ENCODE measurements around the gene IFNA6. TPM values are rescaled to one million over a fixed set of nuclear protein-coding genes. Genes with fewer than 3 reads are reported as not detected.

Gene IFNA6
- total RNA-seq, 1 experiment from 2014 or later = not detected

DNA sequence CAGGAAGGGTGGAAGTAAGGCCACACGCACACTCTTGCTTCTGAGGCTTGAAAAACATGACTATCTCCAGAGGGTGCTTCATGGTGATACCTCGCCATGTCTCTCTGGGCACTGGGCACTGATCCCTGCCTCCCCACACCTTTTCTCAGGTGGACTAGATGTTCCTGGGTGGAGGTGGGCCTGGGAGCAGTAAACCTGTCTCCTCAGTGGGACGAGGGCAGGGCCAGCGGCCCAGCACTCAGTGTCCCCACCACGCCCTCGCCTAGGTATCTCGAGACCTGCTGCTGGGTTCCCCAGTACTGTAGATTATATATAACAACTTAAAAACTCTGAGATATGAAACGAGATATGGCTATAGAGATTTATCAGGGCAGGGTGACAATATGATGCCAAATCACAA, 11.6 kb upstream of the IFNA6 start:
- TF ChIP-seq EZH2 (IDR thresholded peaks at IDR 0.05; ENCODE audit: borderline replicate concordance, low read depth, low read length, poor library complexity, severe bottlenecking) = no peak
- TF ChIP-seq, protein P1, sequence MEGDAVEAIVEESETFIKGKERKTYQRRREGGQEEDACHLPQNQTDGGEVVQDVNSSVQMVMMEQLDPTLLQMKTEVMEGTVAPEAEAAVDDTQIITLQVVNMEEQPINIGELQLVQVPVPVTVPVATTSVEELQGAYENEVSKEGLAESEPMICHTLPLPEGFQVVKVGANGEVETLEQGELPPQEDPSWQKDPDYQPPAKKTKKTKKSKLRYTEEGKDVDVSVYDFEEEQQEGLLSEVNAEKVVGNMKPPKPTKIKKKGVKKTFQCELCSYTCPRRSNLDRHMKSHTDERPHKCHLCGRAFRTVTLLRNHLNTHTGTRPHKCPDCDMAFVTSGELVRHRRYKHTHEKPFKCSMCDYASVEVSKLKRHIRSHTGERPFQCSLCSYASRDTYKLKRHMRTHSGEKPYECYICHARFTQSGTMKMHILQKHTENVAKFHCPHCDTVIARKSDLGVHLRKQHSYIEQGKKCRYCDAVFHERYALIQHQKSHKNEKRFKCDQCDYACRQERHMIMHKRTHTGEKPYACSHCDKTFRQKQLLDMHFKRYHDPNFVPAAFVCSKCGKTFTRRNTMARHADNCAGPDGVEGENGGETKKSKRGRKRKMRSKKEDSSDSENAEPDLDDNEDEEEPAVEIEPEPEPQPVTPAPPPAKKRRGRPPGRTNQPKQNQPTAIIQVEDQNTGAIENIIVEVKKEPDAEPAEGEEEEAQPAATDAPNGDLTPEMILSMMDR (conservative IDR thresholded peaks at IDR 0.05; ENCODE audit: low read depth, low read length) = no peak
- no peak for DNase-seq (ENCODE audit: low spot score)
- Histone ChIP-seq H3K9me3 (ENCODE audit: low read depth, low read length, poor library complexity, severe bottlenecking) (no peaks in the 10 kb centered on the region), H3K4me3 (ENCODE audit: low read depth, low read length, poor library complexity, severe bottlenecking) (no peak overlapping the region), H3K36me3 (ENCODE audit: insufficient read depth, low read length, poor library complexity, severe bottlenecking) (no peaks in the 10 kb centered on the region), H3K4me1 (ENCODE audit: insufficient read depth, low read length, poor library complexity, severe bottlenecking) (no peaks in the 10 kb centered on the region), H3K27ac (ENCODE audit: low read depth, low read length, poor library complexity, severe bottlenecking) (no peak overlapping the region), H3K27me3 (replicated peaks; ENCODE audit: insufficient read depth, low read depth, low read length, poor library complexity) (no peaks in the 10 kb centered on the region)
- ChIA-PET CTCF (no interaction called here), POLR2A (ENCODE audit: low non-redundant PET) (no interaction called here)
- no TSS peak for BruUV-seq (replicated peaks)
- intact Hi-C loops (cut with micrococcal nuclease; ENCODE audit: unreplicated experiment) = no loop called here

DNA sequence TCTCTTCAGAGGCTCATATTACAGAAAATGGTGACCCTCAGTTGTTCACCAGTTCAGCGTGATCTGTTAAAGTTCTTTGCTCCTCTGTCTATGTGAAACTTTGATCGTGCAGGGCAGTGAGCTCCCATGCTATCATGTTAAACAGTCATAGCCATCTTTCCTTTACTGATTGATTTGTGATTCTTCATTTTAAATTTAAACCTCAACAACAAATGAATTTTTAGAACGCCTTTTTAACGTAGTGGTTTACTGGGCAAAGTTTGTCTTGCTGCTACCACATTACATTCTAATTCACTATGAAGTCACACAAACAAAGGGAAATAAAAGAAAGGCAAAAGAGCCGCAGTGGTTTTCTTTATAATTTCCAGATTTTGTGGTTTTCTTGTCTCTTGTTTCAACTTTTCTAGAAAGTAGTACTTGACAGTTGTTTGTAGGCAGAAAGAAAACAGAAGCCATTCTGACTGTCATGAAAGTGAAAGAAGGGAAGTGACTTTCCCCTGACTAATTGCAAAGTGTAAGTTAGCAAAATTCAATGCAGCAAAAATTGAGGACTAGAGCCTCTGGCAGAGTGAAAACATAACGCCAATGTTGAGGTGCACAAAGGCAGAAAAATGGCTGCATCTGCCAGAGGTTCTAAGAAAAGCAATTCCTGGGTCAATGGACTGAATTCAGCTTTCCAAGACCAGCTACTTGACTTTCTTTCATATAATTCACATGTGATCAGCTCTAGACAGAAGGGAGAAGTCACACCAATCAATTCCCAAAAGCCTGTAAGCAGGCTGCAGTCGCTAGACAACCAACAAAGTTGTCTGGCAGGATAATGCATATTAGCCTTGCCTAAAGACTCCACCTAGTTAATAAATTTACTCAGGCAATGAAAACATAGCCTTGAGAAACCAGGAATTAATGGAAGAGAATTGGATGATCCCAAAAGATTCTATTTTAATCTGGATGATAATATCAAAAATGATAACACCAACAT, 7.1 kb upstream of the IFNA6 start:
- peaks cover 5% of the 10 kb centered on the region for H3K27me3 ChIP-seq (replicated peaks; ENCODE audit: insufficient read depth, low read depth, low read length, poor library complexity)
- H3K4me3 ChIP-seq (ENCODE audit: low read depth, low read length, poor library complexity, severe bottlenecking) = no peak overlapping the region
- TF ChIP-seq, protein P1 (conservative IDR thresholded peaks at IDR 0.05; ENCODE audit: low read depth, low read length) = no peak
- TF ChIP-seq EZH2 (IDR thresholded peaks at IDR 0.05; ENCODE audit: borderline replicate concordance, low read depth, low read length, poor library complexity, severe bottlenecking) = no peak
- H3K36me3 ChIP-seq (ENCODE audit: insufficient read depth, low read length, poor library complexity, severe bottlenecking) = no peaks in the 10 kb centered on the region
- H3K9me3 ChIP-seq (ENCODE audit: low read depth, low read length, poor library complexity, severe bottlenecking) = no peaks in the 10 kb centered on the region
- H3K4me1 ChIP-seq (ENCODE audit: insufficient read depth, low read length, poor library complexity, severe bottlenecking) = no peaks in the 10 kb centered on the region
- BruUV-seq (replicated peaks) = no TSS peak
- H3K27ac ChIP-seq (ENCODE audit: low read depth, low read length, poor library complexity, severe bottlenecking) = no peak overlapping the region
- DNase-seq (ENCODE audit: low spot score) = no peak
- ChIA-PET CTCF (no interaction called here), POLR2A (ENCODE audit: low non-redundant PET) (no interaction called here)
- intact Hi-C loops (cut with micrococcal nuclease; ENCODE audit: unreplicated experiment) = no loop called here

DNA sequence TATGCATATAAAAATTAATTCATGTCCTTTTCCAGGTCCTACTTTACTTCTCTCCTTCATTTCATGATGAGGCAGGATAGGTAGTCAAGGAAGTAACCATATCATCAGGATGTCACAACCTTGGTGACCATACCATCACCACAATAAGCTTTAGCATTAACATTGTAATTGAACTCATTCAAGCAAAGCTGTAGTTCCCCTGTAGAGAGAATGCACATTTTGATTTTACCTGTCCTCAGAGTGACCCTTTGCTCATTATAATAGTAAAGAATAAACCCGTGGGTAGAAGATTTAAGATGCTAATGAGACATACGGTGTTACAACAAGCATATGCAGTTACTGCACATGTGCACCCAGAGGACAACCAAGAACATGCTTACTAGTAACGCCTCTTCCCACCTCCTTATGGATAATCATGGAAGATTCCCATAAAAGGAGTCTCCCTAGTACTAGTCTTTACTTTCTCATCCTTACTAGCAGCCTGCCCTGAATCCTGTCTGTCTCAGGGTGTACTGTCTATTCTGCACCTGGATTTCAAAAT, 2.2 kb downstream of the IFNA6 start:
- Histone ChIP-seq H3K36me3 (ENCODE audit: insufficient read depth, low read length, poor library complexity, severe bottlenecking) (no peaks in the 10 kb centered on the region), H3K4me1 (ENCODE audit: insufficient read depth, low read length, poor library complexity, severe bottlenecking) (no peaks in the 10 kb centered on the region), H3K4me3 (ENCODE audit: low read depth, low read length, poor library complexity, severe bottlenecking) (no peak overlapping the region), H3K9me3 (ENCODE audit: low read depth, low read length, poor library complexity, severe bottlenecking) (no peaks in the 10 kb centered on the region), H3K27ac (ENCODE audit: low read depth, low read length, poor library complexity, severe bottlenecking) (no peak overlapping the region), H3K27me3 (replicated peaks; ENCODE audit: insufficient read depth, low read depth, low read length, poor library complexity) (no peaks in the 10 kb centered on the region)
- ChIA-PET CTCF (no interaction called here), POLR2A (ENCODE audit: low non-redundant PET) (no interaction called here)
- TF ChIP-seq, protein P1 (conservative IDR thresholded peaks at IDR 0.05; ENCODE audit: low read depth, low read length) = no peak
- no peak for TF ChIP-seq EZH2 (IDR thresholded peaks at IDR 0.05; ENCODE audit: borderline replicate concordance, low read depth, low read length, poor library complexity, severe bottlenecking)
- no TSS peak for BruUV-seq (replicated peaks)
- intact Hi-C loops (cut with micrococcal nuclease; ENCODE audit: unreplicated experiment) = no loop called here
- DNase-seq (ENCODE audit: low spot score) = no peak
